ENCODE data around the gene EFCAB6.

EFCAB6 gene

GRCh38 chr22:43546186-43546585 lies 265.9 kb downstream of the EFCAB6 start:
- no peak for DNase-seq (ENCODE audit: low read depth)

DNA sequence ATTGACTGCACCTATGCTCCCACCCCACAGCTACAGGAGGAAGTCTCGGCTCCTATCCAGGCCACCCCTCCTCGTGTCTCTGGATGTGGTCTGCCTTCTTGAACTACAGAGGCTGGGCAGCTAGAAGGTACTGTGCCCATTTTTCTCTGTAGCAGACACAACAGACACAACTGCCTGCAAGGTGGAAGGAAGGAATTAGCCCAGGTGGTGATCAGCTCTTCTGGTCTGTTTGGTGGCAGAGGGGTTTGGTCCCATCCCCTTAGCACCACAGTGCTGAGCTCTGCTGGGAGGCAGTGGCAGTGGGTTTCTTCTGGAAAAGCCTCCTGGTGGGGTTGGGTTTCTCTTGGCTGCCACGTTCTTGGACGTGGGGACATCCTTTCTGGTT lies 267.8 kb downstream of the EFCAB6 start:
- no peak for DNase-seq (ENCODE audit: low read depth)

DNA sequence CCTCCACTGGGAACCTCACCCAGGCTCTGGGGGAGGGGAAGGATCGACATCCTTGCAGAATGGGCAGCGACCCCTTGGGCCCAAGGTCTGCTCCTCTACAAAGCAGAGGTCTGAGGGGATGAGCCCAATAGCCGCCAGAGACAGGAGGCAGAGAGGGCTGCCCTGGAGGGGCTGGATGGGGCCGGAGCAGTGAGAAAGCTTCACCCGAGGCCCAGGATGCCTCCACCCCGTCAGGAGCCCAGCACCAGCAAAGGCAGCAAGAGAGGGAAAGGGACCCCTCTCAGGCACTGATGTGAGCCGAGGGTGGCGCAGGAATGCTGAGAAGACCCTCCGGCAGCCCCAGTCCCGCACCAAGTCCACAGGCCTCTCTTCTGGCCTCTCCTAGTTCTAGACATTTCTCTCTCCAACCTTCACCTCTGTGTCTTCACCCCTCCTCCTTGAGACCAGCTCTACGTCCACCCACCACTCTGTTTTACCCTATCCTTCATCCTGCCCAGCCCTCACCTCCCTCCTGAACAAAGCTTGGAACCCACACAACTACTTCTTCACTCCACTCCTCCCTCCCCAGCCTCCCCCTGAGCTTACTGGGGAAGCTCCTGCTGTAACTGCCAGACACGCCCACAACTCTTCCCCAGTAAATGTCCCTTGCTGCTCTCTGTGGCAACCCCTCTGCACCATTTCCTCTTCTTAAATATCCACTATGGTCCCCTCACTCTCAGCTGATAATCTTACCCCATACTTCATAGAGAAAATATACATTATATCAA lies 268.4 kb downstream of the EFCAB6 start:
- no peak for DNase-seq (ENCODE audit: low read depth)

DNA sequence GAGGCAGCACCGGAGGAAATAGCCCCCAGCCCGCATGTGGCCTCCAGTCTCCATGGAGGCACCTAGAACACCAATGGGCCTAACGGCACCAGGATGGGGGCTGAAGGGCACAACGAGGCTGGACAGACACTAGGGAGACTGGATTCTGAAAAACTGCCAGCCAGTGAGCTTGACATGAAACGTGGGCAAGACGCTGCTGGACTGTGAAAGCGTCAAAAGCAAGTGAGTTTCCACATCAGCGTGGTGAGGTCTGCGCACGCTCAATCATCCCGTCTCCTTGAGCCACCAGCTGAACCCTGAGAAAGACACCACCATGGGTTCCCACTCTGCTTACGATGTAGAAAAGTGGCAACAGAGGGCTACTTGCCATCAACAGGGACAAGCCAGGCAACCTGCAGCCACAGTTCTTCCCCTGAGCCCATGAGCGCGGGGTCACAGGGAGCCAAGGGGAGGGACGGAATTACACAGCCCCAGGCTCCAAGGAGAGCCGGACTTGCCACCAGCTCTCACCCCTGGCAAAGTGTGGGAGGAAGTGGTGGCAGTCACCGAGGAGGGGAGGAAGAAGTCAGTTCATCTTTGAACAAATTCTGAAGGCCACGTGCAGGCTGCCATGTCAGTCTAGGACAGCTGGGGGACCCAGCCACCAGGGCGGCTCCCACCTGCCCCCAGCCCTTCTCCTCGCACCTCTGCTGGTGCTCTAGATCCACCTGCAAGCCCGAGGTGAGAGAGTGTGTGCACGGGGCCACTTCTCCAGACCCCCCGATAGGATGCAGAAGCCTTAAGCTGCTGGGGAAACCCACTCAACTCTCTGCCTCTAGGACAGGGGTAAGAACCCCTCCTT lies 269.2 kb downstream of the EFCAB6 start:
- DNase-seq (ENCODE audit: low read depth): no peak

DNA sequence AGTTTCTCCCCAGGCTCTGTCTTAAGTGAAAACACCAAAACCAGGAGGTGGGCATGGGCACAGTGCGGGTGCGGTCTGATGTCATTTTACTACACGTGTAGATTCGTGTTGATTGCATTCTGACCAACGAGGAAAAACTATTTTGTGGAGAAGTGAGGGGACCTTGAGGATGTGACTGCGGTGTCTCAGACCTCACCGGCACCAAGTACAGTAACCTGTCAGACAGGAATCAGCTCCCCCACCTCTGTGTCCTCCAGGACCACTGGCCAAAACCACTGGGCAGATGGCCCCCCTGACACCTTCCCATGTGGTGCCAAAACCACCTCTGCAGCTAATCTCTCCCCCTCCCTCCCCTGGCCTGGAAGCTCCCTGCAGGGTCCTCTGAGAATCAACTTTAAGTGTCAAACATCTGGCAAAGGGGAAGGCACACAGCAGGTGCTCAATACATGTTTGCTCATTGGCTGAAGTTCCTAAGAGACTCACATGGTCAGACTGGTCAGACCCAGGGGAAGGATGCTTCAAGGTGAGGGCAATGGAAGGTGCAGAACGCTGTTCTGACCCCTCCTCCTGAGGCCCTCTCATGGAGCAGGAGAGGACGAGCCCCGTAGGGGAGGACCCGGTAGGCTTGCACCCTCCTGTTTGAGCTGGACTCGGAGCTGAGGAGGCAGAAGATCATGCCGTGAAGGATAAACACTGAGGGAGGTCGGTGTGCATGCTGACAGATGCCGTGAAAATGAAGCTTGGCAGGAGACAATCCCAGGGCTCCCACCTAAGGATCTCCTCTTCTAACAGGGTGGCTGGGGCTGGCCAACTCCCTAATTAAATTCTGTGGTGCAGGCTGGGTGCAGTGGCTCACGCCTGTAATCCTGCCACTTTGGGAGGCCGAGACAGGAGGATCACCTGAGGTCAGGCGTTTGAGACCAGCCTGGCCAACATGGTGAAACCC lies 270.4 kb downstream of the EFCAB6 start:
- no peak for DNase-seq (ENCODE audit: low read depth)

- no peak for DNase-seq (ENCODE audit: low read depth)
Measured at GRCh38 chr22:43541022-43541421, 271.1 kb downstream of the EFCAB6 start.

DNA sequence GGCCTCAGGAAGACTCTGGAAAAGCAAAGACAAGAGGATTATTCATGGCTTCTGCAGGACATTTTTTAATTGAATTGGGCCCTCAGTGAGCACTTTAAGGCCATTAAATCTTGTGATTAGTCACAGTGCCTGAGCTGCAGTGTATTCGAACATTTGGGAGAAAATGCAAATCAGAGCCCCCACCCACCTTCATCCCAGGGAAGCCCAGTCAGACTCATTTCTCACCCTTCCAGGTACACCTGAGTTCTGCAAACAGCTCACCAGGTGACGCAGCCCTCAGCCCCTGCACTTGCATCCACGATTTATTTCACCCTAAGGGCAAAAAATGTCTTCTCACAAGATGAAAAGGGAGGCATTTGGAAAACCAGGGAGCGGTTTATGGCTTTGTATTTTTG lies 271.6 kb downstream of the EFCAB6 start:
- no peak for DNase-seq (ENCODE audit: low read depth)

DNA sequence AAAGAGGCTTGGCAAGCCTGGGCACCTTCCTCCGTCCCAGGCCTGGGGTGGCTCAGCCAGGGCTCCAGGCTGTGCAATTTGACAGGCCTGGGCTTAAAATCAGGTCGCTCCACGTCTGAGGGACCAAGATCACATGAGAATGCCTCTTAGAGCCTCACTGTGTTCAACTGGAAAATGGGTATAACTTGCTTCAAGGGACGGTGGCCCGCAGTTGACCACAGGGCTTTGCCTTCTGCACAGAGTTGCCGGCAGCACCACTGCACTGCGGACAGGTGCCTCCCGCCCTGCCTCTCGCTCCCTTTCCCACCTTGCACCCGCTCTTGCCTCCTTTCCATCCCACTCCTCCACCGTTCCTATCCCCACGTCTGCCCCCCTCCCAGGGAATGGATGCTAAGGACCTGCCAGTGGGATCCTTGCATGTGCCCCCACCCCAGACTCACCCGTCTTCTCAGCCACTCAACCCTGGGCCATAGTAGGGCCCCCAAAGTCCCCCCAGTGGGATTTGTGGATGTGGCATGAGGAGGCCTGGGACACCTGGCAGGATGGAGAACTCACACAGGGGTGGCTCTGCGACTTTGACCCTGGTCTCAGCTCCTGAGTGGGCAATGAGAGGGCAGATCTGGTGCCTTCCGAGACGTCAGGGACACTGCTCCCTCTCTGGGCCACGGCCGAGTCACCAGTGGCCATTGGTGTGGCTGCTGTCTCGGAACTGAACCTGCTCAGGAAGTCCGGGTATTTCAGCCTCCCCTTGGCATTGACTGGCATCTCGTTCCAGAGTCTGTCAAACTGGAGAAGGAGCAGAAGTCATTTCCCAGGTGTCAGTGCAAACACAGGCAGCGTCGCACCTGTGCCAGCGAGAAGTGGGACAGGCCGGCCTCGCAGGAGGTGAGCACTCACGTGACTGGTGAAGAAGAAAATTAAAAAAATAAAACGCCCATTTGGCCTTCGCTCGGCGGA lies 272.3 kb downstream of the EFCAB6 start:
- DNase-seq (ENCODE audit: low read depth): no peak

DNA sequence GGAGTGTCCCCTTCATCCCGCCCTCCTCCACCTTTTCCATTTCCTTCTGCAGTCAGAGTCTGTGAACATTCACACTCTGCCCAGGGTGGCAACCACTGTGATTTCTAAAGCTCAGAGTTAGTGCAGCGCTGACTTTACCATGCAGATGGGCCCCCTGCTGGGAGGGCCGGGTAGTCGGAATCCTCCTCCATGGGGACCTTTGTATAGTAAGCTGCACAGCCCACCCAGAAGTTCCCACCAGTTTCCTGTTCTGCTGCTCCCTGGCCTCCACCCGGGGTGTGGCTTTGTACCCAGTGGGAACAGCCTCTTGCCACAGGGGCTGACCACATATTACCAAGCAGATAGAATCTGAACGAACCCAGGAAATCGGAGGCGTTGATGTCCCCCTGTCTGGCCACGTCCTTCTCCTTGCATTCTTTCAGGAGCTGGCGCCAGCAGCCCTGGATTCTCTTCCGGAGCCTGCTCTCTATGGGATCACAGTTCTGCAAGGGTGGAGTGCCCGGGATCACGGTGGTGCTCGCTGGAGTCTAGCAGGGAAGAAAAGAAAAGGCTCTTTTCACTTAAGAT lies 275.0 kb downstream of the EFCAB6 start:
- DNase-seq (ENCODE audit: low read depth): peak; percentile 2

- no peak for DNase-seq (ENCODE audit: low read depth)
Measured at GRCh38 chr22:43535741-43536140, 276.4 kb downstream of the EFCAB6 start.

- DNase-seq (ENCODE audit: low read depth): no peak
Measured at GRCh38 chr22:43535336-43535735, 276.8 kb downstream of the EFCAB6 start.

- DNase-seq (ENCODE audit: low read depth): no peak
Measured at GRCh38 chr22:43534916-43535315, 277.2 kb downstream of the EFCAB6 start.

- no peak for DNase-seq (ENCODE audit: low read depth)
Measured at GRCh38 chr22:43533656-43534428, 278.3 kb downstream of the EFCAB6 start.

- no peak for DNase-seq (ENCODE audit: low read depth)
Measured at GRCh38 chr22:43533156-43533530, 279.0 kb downstream of the EFCAB6 start.

- no peak for DNase-seq (ENCODE audit: low read depth)
Measured at GRCh38 chr22:43532301-43533155, 279.6 kb downstream of the EFCAB6 start.

- no peak for DNase-seq (ENCODE audit: low read depth)
Measured at GRCh38 chr22:43531651-43532050, 280.5 kb downstream of the EFCAB6 start.

GRCh38 chr22:43530349-43531201 lies 281.5 kb downstream of the EFCAB6 start:
- no peak for DNase-seq (ENCODE audit: low read depth)

- DNase-seq (ENCODE audit: low read depth): no peak
Measured at GRCh38 chr22:43529934-43530333, 282.2 kb downstream of the EFCAB6 start.

All from ELR (cell line).